ENCODE data around the gene TTLL11.

- TF ChIP-seq TAF1 (IDR thresholded peaks at IDR 0.05; ENCODE audit: low read depth, low read length) (no peak), POLR2A (IDR thresholded peaks at IDR 0.05; ENCODE audit: low read depth, low read length) (no peak), POLR2AphosphoS5 (IDR thresholded peaks at IDR 0.05; ENCODE audit: low read depth, low read length) (no peak)
Measured at GRCh38 chr9:121808781-121809180, 284.3 kb downstream of the TTLL11 start.

Data from GM12891 (cell line).